ENCODE results near the gene RP2.

Gene RP2

DNA sequence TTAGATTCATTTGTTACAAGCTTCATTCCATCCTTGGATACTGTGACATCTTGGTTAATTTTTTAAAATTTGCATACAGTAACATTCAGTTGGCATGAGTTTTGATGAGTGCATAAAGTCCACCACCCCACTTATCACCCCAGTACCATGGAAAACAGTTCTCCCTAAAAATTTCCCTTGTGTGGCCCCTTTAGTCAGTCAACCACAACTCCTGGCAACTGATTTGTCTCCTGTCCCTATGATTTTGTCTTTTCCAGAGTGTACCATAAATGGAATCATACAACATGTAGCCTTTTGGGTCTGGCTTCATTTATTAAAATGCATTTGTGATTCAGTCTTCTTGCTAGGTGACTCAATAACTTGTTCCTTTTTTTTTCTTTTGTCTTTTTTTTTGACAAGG lies 29.9 kb downstream of the RP2 start:
- H3K27ac ChIP-seq = no peak overlapping the region
- TF ChIP-seq, protein P1, sequence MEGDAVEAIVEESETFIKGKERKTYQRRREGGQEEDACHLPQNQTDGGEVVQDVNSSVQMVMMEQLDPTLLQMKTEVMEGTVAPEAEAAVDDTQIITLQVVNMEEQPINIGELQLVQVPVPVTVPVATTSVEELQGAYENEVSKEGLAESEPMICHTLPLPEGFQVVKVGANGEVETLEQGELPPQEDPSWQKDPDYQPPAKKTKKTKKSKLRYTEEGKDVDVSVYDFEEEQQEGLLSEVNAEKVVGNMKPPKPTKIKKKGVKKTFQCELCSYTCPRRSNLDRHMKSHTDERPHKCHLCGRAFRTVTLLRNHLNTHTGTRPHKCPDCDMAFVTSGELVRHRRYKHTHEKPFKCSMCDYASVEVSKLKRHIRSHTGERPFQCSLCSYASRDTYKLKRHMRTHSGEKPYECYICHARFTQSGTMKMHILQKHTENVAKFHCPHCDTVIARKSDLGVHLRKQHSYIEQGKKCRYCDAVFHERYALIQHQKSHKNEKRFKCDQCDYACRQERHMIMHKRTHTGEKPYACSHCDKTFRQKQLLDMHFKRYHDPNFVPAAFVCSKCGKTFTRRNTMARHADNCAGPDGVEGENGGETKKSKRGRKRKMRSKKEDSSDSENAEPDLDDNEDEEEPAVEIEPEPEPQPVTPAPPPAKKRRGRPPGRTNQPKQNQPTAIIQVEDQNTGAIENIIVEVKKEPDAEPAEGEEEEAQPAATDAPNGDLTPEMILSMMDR (conservative IDR thresholded peaks at IDR 0.05) = no peak

DNA sequence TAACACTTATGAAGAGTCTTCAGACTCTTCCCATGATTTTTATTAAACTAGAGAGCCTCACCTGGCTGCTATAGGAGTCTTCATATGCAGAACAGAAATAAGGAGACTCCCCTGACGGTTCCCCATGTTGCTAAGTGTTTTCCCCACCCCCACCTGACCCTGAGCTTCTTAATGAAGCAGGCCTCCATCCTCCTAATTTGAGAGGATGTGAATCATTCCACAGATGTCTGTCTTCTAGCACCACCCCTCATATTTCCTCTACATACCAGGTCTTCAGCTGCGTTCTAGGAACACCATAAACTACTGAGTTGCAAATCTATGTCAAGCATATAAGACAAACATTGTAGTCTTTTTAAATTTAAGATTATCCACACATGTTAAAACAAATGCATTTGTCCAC lies 36.9 kb downstream of the RP2 start:
- H3K27ac ChIP-seq = no peak overlapping the region
- TF ChIP-seq, protein P1 (conservative IDR thresholded peaks at IDR 0.05) = no peak

DNA sequence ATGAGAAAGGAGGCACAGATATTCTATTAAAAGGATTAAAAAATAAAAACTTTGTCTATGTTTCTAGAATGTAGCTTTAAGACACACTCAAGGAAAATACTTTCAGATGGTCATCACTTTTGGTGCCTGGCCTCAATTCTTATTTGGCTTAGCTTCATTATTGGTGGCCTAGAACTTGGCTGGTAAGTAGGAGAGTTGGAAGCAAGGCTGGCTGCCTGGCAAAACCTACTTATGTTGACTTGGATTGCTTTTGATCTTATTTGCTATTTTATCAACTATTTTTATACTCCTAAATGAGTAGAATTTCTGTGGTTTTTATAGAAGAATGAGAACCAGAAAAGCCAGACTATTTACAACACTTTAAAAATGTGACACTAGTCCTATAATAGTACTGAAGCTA lies 40.1 kb downstream of the RP2 start:
- no peak overlapping the region for H3K27ac ChIP-seq
- TF ChIP-seq, protein P1 (conservative IDR thresholded peaks at IDR 0.05) = no peak

DNA sequence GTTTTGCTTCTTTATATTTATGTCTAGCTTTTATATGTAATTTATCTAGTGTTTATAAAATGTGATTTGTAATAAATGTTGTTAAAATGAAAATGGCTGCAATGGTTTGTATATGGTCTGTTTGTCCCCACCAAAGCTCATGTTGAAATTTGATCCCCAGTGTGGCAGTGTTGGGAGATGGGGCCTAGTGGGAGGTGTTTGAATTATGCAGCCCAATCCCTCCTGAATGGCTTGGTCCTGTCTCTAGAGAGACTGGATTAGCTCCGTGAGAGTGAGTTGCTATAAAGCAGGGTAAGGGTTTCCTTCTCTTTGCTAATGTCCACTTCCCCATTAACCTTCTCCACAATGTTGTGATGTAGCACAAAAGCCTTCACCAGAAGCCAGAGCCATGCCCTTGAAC lies 45.4 kb downstream of the RP2 start:
- TF ChIP-seq, protein P1 (conservative IDR thresholded peaks at IDR 0.05) = no peak
- H3K27ac ChIP-seq = no peak overlapping the region

DNA sequence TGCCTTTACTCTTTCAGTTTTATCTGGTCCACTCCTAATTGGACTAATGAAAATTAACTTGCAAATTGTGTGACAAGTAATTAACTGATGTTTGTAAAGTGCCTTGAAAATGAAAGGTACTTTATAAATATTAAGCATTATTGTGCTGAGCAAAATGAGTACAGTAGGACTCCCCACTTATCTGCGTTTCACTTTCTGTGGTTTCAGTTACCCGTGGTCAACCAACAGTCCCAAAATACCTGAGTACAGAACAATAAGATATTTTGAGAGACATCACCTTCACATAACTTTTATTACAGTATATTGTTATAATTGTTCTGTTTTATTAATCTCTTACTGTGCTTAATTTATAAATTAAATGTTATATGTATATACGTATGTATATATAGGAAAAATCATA lies 48.0 kb downstream of the RP2 start:
- TF ChIP-seq, protein P1 (conservative IDR thresholded peaks at IDR 0.05) = no peak
- H3K27ac ChIP-seq = no peak overlapping the region

DNA sequence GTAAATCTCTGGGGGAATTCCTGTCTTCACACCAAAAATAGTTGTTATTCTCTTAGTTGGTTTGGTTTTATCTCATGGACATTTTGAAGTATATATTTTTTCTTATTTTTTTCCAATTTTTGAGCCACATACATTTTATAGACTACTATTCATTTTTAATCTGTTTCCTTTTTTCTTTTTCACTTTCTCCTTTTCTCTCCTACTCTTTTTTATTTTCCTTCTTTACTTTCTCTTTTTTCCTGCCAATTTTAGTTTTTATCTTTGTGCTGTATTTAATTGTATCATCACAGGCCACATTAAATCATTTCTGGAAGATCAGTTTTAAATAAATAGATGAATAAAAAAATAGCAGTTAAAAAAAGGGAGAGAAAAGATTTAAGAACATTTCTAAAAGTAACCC lies 61.4 kb downstream of the RP2 start:
- no peak overlapping the region for H3K27ac ChIP-seq
- TF ChIP-seq, protein P1 (conservative IDR thresholded peaks at IDR 0.05) = no peak

DNA sequence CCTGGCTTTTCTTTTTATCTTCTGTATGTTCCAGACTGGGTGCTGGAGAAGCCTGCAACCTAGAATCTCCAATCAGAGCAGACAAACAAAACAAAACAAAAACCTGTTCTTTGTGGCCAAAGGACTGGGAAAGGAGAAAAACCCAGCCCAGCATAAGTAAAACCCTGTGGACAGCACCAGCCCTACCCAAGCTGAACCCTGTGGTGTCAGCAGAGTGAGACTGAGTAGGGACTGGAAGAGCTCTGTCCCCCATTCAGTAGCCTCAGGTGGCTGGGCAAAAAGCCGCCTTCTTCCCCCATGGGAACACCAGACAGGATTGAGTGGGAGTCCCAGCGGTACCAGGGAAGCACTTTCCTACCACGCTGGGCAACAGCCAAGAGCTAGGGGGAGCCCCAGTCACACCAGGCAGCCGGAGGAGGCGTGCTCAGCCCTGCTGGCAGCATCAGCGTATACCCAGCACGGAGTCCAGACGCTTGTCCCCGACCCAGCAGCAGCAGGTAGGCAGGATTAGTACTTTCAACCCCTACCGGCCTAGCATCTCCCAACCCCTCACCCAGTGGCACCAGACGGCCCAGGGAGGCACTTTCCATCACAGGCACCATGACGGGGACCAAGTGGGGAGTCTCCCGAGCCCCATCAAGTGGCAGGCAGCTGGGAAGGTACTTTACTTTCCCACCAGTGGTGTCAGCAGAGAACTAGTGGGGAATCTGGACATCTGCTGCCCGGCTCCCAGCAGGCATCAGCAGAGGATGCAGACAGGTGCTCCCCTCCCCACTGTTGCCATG lies 66.8 kb downstream of the RP2 start:
- H3K27ac ChIP-seq = peak overlapping the region; percentile 50
- TF ChIP-seq, protein P1 (conservative IDR thresholded peaks at IDR 0.05) = peak; percentile 77

Measured in VCaP (cell line).